ENCODE measurements around the gene EFNA5.
A peak's percentile ranks its signal among the peaks of the same experiment; 100 is the strongest.

DNA sequence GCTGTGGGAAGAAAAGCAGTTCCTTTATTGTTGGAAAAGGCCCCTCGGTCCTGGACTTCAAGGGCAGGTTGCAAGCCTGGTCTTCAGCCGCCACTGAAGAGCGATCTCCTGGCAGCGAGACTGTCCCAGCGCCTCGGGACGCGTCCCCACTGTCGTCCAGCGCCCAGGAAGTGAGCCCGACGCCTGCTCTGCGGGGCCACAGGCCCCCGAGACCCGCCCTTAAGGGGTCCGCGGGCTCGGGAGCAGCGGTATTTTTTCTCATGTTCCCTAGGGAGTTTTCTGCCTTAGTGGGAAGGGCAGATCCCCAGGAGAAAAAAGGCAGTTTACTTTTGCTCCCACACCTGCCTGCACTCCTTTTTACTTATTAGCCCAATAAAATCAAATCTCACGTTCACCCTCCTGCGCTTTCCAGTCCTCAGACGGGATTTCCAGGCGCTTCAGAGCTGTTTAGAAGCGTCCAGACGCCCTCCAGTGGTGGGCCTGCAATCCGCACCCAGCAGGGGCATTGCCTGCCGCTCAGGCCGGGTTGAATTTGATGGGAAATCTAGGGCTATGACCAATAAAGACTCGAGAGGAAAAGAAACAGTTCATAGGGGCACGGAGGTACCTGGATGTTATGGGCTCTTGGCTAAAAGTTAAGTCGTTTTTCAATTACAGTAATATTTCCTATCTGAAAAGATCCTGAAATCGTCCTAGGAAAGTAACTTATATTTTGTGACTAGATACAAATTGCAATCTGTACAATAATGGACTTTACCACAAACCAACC lies 2.8 kb upstream of the EFNA5 start:
- TF ChIP-seq, protein P1, sequence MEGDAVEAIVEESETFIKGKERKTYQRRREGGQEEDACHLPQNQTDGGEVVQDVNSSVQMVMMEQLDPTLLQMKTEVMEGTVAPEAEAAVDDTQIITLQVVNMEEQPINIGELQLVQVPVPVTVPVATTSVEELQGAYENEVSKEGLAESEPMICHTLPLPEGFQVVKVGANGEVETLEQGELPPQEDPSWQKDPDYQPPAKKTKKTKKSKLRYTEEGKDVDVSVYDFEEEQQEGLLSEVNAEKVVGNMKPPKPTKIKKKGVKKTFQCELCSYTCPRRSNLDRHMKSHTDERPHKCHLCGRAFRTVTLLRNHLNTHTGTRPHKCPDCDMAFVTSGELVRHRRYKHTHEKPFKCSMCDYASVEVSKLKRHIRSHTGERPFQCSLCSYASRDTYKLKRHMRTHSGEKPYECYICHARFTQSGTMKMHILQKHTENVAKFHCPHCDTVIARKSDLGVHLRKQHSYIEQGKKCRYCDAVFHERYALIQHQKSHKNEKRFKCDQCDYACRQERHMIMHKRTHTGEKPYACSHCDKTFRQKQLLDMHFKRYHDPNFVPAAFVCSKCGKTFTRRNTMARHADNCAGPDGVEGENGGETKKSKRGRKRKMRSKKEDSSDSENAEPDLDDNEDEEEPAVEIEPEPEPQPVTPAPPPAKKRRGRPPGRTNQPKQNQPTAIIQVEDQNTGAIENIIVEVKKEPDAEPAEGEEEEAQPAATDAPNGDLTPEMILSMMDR (IDR thresholded peaks at IDR 0.05), result peak; percentile 52 to 97 (median 86)
- TF ChIP-seq POLR2AphosphoS5 (IDR thresholded peaks at IDR 0.05; ENCODE audit: insufficient read depth in 1 of 2, low read depth in 1 of 2), result peak in 1 of 2 donors; percentile 33

Measured in vagina (tissue), 2 donors.